Stomach (tissue), 4 donors: ENCODE results near the gene ZFHX3.

Experiments
- CTCF ChIP-seq, 7 experiments: fragments of 450-650 bp in 4 of 7; fragments of 200-600 bp in 3 of 7; sonication (generic) in 3 of 7; IDR thresholded peaks; one replicate each; pipeline ENCODE4 v1.5.1; 2016 to 2019; ENCODE audit warnings: antibody characterized with exemption in 7 of 7, control low read depth in 2 of 7, mild to moderate bottlenecking in 1 of 7
- EP300 ChIP-seq: sonication (generic); formaldehyde crosslinking; IDR thresholded peaks from one replicate; pipeline ENCODE4 v1.6.1; 2017; ENCODE audit warnings: antibody characterized with exemption
- POLR2A ChIP-seq, 4 donors: fragments of 450-650 bp; IDR thresholded peaks; one replicate each; pipeline ENCODE4 v1.6.1; 2016; ENCODE audit warnings: antibody characterized with exemption in 4 of 4, control low read depth in 2 of 4, mild to moderate bottlenecking in 1 of 4, moderate library complexity in 1 of 4
- POLR2AphosphoS5 ChIP-seq, 3 donors: sonication (generic); formaldehyde crosslinking; IDR thresholded peaks; one replicate each; pipeline ENCODE4 v1.6.1; 2016; ENCODE audit warnings: antibody characterized with exemption in 3 of 3

GRCh38 chr16:72996291-72997062 lies 51.5 kb downstream of the ZFHX3 start:
- no peak for TF ChIP-seq CTCF (IDR thresholded peaks at IDR 0.05)
- TF ChIP-seq POLR2A (IDR thresholded peaks at IDR 0.05): no peak
- TF ChIP-seq EP300: no peak
- peak in 2 of 3 donors; percentile 28 to 29 for TF ChIP-seq POLR2AphosphoS5 (IDR thresholded peaks at IDR 0.05)
